A549 (cell line): ENCODE data around the gene SYNJ1.

Experiments
- BHLHE40 ChIP-seq: IDR thresholded peaks from 2 replicates; pipeline ENCODE4 v1.6.1; 2012; ENCODE audit warnings: low read depth, low read length, inconsistent platforms
- CTCF ChIP-seq: fragments of >200 bp; sonication (Bioruptor Twin); formaldehyde crosslinking; IDR thresholded peaks from 3 replicates; pipeline ENCODE4 v1.5.1; 2016
- E2F6 ChIP-seq: IDR thresholded peaks from 2 replicates; pipeline ENCODE4 v1.6.1; 2012; ENCODE audit warnings: low read depth, borderline replicate concordance
- EP300 ChIP-seq, 2 experiments: fragments of >200 bp; sonication (Bioruptor Twin); formaldehyde crosslinking; IDR thresholded peaks; 2 replicates in 1 of 2; 3 replicates in 1 of 2; pipeline ENCODE4 v1.6.1; 2016 to 2017
- FOXS1 ChIP-seq: fragments of 250-450 bp; sonication (Bioruptor Pico); IDR thresholded peaks from 2 replicates; pipeline ENCODE4 v1.5.0; 2020; ENCODE audit warnings: mild to moderate bottlenecking, moderate library complexity
- HDAC2 ChIP-seq: fragments of 200-600 bp; sonication (generic); IDR thresholded peaks from 2 replicates; pipeline ENCODE4 v1.6.1; 2016
- MAX ChIP-seq: IDR thresholded peaks from 2 replicates; pipeline ENCODE4 v1.6.1; 2012
- POLR2A ChIP-seq: IDR thresholded peaks from 2 replicates; pipeline ENCODE4 v1.6.1; 2012; ENCODE audit warnings: mild to moderate bottlenecking, low read length
- ZFP36 ChIP-seq: fragments of 450-650 bp; IDR thresholded peaks from 2 replicates; pipeline ENCODE4 v1.6.1; 2014; ENCODE audit warnings: borderline replicate concordance; ENCODE audit not compliant: partially characterized antibody

GRCh38 chr21:32776743-32777142 lies 48.9 kb upstream of the SYNJ1 start:
- TF ChIP-seq E2F6 (no peak), HDAC2 (no peak), CTCF (no peak), FOXS1 (CRISPR knock-in tag) (no peak), ZFP36 (no peak), EP300 (IDR thresholded peaks at IDR 0.05) (no peak), POLR2A (no peak), BHLHE40 (no peak), MAX (no peak)
